ENCODE results near the gene ESPN.
"Not testable (repeated sequence)": the region's sequence is repeated elsewhere in the genome, so short reads cannot be mapped to it uniquely, and the experiment has no call there.

Gene ESPN

GRCh38 chr1:6483017-6483760 is 58.6 kb downstream of the ESPN start:
- DNase-seq = no peak
- ATAC-seq = no peak

GRCh38 chr1:6483761-6484117 is 59.2 kb downstream of the ESPN start:
- ATAC-seq (no peak), DNase-seq (no peak)

GRCh38 chr1:6484826-6485167 is 60.2 kb downstream of the ESPN start:
- DNase-seq (no peak), ATAC-seq (no peak)

GRCh38 chr1:6485168-6486101 is 60.9 kb downstream of the ESPN start:
- DNase-seq = no peak
- ATAC-seq = no peak

- ATAC-seq (peak; percentile 74), DNase-seq (peak; percentile 92)
Observed at GRCh38 chr1:6486433-6487011, 61.9 kb downstream of the ESPN start.

- no peak for ATAC-seq
- no peak for DNase-seq
Observed at GRCh38 chr1:6487804-6488484, 63.4 kb downstream of the ESPN start.

GRCh38 chr1:6488602-6489382 is 64.2 kb downstream of the ESPN start:
- no peak for DNase-seq
- ATAC-seq = no peak

GRCh38 chr1:6489383-6489765 is 64.8 kb downstream of the ESPN start:
- ATAC-seq (no peak), DNase-seq (no peak)

- DNase-seq = peak; percentile 85
Observed at GRCh38 chr1:6489799-6490180, 65.2 kb downstream of the ESPN start.

GRCh38 chr1:6490181-6491080 is 65.9 kb downstream of the ESPN start:
- peak; percentile 61 for ATAC-seq
- peak; percentile 76 for DNase-seq

More at GRCh38 chr1:6489799-6490180, 65.2 kb downstream of the ESPN start:
- ATAC-seq = peak; percentile 72

GRCh38 chr1:6491081-6491449 is 66.5 kb downstream of the ESPN start:
- ATAC-seq = no peak
- no peak for DNase-seq

GRCh38 chr1:6491480-6491962 is 66.9 kb downstream of the ESPN start, which contains the start of gene PLEKHG5:
TSS of gene PLEKHG5 (minus strand) at chr1:6491667. CDS start at chr1:6477571, 14,096 bp downstream.
- peak; percentile 28 for ATAC-seq
- peak; percentile 36 for DNase-seq

- ATAC-seq (no peak), DNase-seq (no peak)
Observed at GRCh38 chr1:6491966-6492365, 67.4 kb downstream of the ESPN start.

GRCh38 chr1:6493834-6494223 is 69.3 kb downstream of the ESPN start:
- not testable (repeated sequence) for DNase-seq, ATAC-seq

- ATAC-seq = no peak
- no peak for DNase-seq
Observed at GRCh38 chr1:6494627-6495026, 70.1 kb downstream of the ESPN start.

GRCh38 chr1:6495041-6495441 is 70.5 kb downstream of the ESPN start:
- ATAC-seq = no peak
- DNase-seq = no peak

- no peak for DNase-seq
- ATAC-seq = no peak
Observed at GRCh38 chr1:6495540-6496364, 71.2 kb downstream of the ESPN start.

GRCh38 chr1:6496365-6496721 is 71.8 kb downstream of the ESPN start:
- no peak for DNase-seq
- no peak for ATAC-seq

GRCh38 chr1:6496890-6497214 is 72.3 kb downstream of the ESPN start:
- ATAC-seq = no peak
- no peak for DNase-seq
